ENCODE data around the gene ZNF491.
A peak's percentile ranks its signal among the peaks of the same experiment; 100 is the strongest.
"Not testable (repeated sequence)": the region's sequence is repeated elsewhere in the genome, so short reads cannot be mapped to it uniquely, and the experiment has no call there.

ZNF491 gene

GRCh38 chr19:11833541-11833940 is 35.2 kb downstream of the ZNF491 start:
- no peaks in the 10 kb centered on the region for H3K27me3 ChIP-seq (ENCODE audit: control insufficient read depth, insufficient read depth, low read length)

DNA sequence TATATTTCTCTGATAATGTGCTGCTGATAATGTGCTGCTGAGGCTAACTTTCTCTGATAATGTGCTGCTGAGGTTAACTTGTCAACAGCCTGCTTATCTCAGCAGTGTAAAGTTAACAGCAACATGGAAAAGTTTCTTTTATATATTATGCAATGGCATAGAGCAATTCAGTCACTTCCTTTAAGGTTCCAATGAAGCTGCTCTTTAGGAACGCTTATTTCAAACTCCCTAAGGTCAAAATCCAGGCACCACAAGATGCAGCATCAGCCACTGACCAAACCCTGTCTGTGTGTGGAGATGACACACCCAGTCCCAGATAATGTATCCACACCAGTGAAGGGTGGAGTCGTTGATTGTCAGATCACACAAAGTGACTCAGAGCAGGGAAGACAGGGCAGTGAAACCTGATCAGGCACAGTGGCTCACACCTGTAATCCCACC is 37.3 kb downstream of the ZNF491 start:
- H3K9me3 ChIP-seq (ENCODE audit: control insufficient read depth, insufficient read depth, low read length); H3K36me3 ChIP-seq (ENCODE audit: control insufficient read depth, insufficient read depth, low read length); H3K4me1 ChIP-seq (ENCODE audit: control insufficient read depth, insufficient read depth, low read length); H3K27me3 ChIP-seq (ENCODE audit: control insufficient read depth, insufficient read depth, low read length); H3K27ac ChIP-seq (ENCODE audit: low read length); H3K4me3 ChIP-seq (ENCODE audit: low read length); DNase-seq (ENCODE audit: low read depth, low spot score): not testable (repeated sequence)
- no CpG with 5 or more reads among the region's 2 CpGs for WGBS (ENCODE audit: insufficient coverage, insufficient read length)

More at GRCh38 chr19:11833541-11833940, 35.2 kb downstream of the ZNF491 start:
- Histone ChIP-seq H3K4me1 (ENCODE audit: control insufficient read depth, insufficient read depth, low read length) (no peaks in the 10 kb centered on the region), H3K27ac (ENCODE audit: low read length) (no peak overlapping the region), H3K36me3 (ENCODE audit: control insufficient read depth, insufficient read depth, low read length) (no peaks in the 10 kb centered on the region; the same call in 1 of the 2 replicates), H3K9me3 (ENCODE audit: control insufficient read depth, insufficient read depth, low read length) (peaks cover 2% of the 10 kb centered on the region), H3K4me3 (ENCODE audit: low read length) (no peak overlapping the region)
- no CpG with 5 or more reads among the region's 2 CpGs for WGBS (ENCODE audit: insufficient coverage, insufficient read length)
- no peak for DNase-seq (ENCODE audit: low read depth, low spot score)

GRCh38 chr19:11843722-11844121 is 45.4 kb downstream of the ZNF491 start:
- Histone ChIP-seq H3K27ac (ENCODE audit: low read length) (no peak overlapping the region), H3K4me1 (ENCODE audit: control insufficient read depth, insufficient read depth, low read length) (no peaks in the 10 kb centered on the region), H3K4me3 (ENCODE audit: low read length) (no peak overlapping the region), H3K9me3 (ENCODE audit: control insufficient read depth, insufficient read depth, low read length) (no peaks in the 10 kb centered on the region; the same call in 1 of the 2 replicates), H3K36me3 (ENCODE audit: control insufficient read depth, insufficient read depth, low read length) (no peaks in the 10 kb centered on the region), H3K27me3 (ENCODE audit: control insufficient read depth, insufficient read depth, low read length) (no peaks in the 10 kb centered on the region)
- no CpG with 5 or more reads among the region's 2 CpGs for WGBS (ENCODE audit: insufficient coverage, insufficient read length)
- no peak for DNase-seq (ENCODE audit: low read depth, low spot score)

DNA sequence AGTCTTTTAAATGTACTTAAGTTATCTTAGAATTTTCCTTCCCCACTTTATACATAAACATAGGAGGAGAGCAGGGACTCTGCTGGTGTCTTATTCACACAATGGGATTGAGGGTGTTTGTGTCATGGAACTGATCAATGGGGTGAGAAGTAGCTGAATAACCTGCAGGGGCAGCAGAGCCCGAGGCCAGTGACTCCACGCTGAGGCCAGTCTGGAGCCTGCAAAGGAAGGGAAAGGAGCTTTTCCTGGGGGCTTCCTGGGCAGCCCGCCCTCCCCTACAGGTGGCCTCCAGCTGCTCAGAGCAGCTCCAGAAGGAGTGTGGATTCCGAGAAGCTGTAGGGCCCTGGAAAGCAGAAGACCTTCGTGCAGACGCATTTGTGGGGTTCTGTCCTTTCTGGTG is 49.3 kb downstream of the ZNF491 start:
- not testable (repeated sequence) for DNase-seq (ENCODE audit: low read depth, low spot score); H3K27ac ChIP-seq (ENCODE audit: low read length); H3K36me3 ChIP-seq (ENCODE audit: control insufficient read depth, insufficient read depth, low read length); H3K9me3 ChIP-seq (ENCODE audit: control insufficient read depth, insufficient read depth, low read length); H3K4me1 ChIP-seq (ENCODE audit: control insufficient read depth, insufficient read depth, low read length); H3K4me3 ChIP-seq (ENCODE audit: low read length); H3K27me3 ChIP-seq (ENCODE audit: control insufficient read depth, insufficient read depth, low read length)
- no CpG with 5 or more reads among the region's 6 CpGs for WGBS (ENCODE audit: insufficient coverage, insufficient read length)

DNA sequence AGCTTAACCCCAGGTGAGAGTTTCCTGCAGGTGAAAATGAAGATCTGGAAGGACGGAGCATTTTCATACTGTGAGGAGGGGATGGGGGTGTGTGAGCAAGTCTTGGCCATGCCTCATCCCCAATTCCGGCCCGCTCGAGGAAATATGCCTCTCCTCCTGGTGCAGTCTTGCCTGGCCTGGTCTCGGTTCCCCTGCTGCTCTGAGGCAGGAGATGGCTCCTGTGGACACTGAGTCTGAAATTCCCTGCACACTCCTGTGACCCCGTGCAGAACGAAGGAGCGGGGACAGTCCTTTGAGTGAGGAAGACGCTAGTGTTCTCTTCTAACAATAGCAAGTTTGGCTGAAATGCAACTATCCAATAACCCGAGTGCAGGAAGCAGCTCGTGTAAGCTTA is 49.9 kb downstream of the ZNF491 start:
- H3K36me3 ChIP-seq (ENCODE audit: control insufficient read depth, insufficient read depth, low read length), result no peaks in the 10 kb centered on the region
- H3K4me3 ChIP-seq (ENCODE audit: low read length), result no peak overlapping the region
- H3K27me3 ChIP-seq (ENCODE audit: control insufficient read depth, insufficient read depth, low read length), result no peaks in the 10 kb centered on the region
- DNase-seq (ENCODE audit: low read depth, low spot score), result no peak
- H3K9me3 ChIP-seq (ENCODE audit: control insufficient read depth, insufficient read depth, low read length), result no peaks in the 10 kb centered on the region; the same call in 1 of the 2 replicates
- H3K4me1 ChIP-seq (ENCODE audit: control insufficient read depth, insufficient read depth, low read length), result no peaks in the 10 kb centered on the region
- no CpG with 5 or more reads among the region's 11 CpGs for WGBS (ENCODE audit: insufficient coverage, insufficient read length)
- no peak overlapping the region for H3K27ac ChIP-seq (ENCODE audit: low read length)

- no CpG with 5 or more reads among the region's 59 CpGs for WGBS (ENCODE audit: insufficient coverage, insufficient read length)
Measured at GRCh38 chr19:11848594-11849469, 50.5 kb downstream of the ZNF491 start, which contains the start of gene ZNF439. ZNF439 (plus strand) TSS chr19:11848726; CDS start chr19:11848868, 142 bp downstream.

GRCh38 chr19:11850289-11850688 is 52.0 kb downstream of the ZNF491 start:
- not testable (repeated sequence) for DNase-seq (ENCODE audit: low read depth, low spot score); H3K27ac ChIP-seq (ENCODE audit: low read length); H3K9me3 ChIP-seq (ENCODE audit: control insufficient read depth, insufficient read depth, low read length); H3K27me3 ChIP-seq (ENCODE audit: control insufficient read depth, insufficient read depth, low read length); H3K36me3 ChIP-seq (ENCODE audit: control insufficient read depth, insufficient read depth, low read length); H3K4me1 ChIP-seq (ENCODE audit: control insufficient read depth, insufficient read depth, low read length); H3K4me3 ChIP-seq (ENCODE audit: low read length)
- no CpG with 5 or more reads among the region's 4 CpGs for WGBS (ENCODE audit: insufficient coverage, insufficient read length)

More at GRCh38 chr19:11848594-11849469, 50.5 kb downstream of the ZNF491 start, which contains the start of gene ZNF439:
- H3K27me3 ChIP-seq (ENCODE audit: control insufficient read depth, insufficient read depth, low read length), result no peaks in the 10 kb centered on the region
- no peak within 1 kb of the TSS for H3K4me3 ChIP-seq (ENCODE audit: low read length)
- H3K27ac ChIP-seq (ENCODE audit: low read length), result no peak within 1 kb of the TSS
- H3K36me3 ChIP-seq (ENCODE audit: control insufficient read depth, insufficient read depth, low read length), result no peaks in the 10 kb centered on the region
- DNase-seq (ENCODE audit: low read depth, low spot score), result peak; percentile 11
- H3K4me1 ChIP-seq (ENCODE audit: control insufficient read depth, insufficient read depth, low read length), result no peaks in the 10 kb centered on the region
- no peaks in the 10 kb centered on the region; the same call in 1 of the 2 replicates for H3K9me3 ChIP-seq (ENCODE audit: control insufficient read depth, insufficient read depth, low read length)

DNA sequence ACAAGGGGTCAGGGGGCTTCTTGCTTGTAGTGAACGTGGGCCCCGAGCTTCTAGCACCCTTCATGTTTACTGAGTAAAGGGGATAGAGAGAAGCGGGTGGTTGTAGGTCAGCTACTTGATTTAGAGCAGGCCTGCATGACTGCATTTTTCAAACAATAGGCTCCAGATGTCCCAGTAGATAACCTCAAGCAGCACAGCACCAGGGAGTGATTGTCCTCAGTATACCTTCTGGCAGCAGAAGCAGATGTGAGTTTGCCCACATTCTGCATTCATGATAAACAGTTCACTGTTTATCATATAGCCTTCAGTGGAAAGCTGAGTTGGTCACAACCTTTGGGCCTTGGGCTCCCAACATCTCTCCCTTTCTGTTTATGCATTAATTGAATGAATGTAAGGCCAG is 55.0 kb downstream of the ZNF491 start:
- Histone ChIP-seq H3K9me3 (ENCODE audit: control insufficient read depth, insufficient read depth, low read length) (peaks cover 1% of the 10 kb centered on the region; the same call in 1 of the 2 replicates), H3K4me1 (ENCODE audit: control insufficient read depth, insufficient read depth, low read length) (no peaks in the 10 kb centered on the region), H3K27ac (ENCODE audit: low read length) (no peak overlapping the region), H3K36me3 (ENCODE audit: control insufficient read depth, insufficient read depth, low read length) (no peaks in the 10 kb centered on the region), H3K27me3 (ENCODE audit: control insufficient read depth, insufficient read depth, low read length) (no peaks in the 10 kb centered on the region), H3K4me3 (ENCODE audit: low read length) (no peak overlapping the region)
- DNase-seq (ENCODE audit: low read depth, low spot score), result no peak
- no CpG with 5 or more reads among the region's 3 CpGs for WGBS (ENCODE audit: insufficient coverage, insufficient read length)

GRCh38 chr19:11856596-11857250 is 58.4 kb downstream of the ZNF491 start:
- no peak overlapping the region for H3K27ac ChIP-seq (ENCODE audit: low read length)
- no peaks in the 10 kb centered on the region for H3K4me1 ChIP-seq (ENCODE audit: control insufficient read depth, insufficient read depth, low read length)
- DNase-seq (ENCODE audit: low read depth, low spot score), result no peak
- H3K27me3 ChIP-seq (ENCODE audit: control insufficient read depth, insufficient read depth, low read length), result no peaks in the 10 kb centered on the region
- no peaks in the 10 kb centered on the region for H3K36me3 ChIP-seq (ENCODE audit: control insufficient read depth, insufficient read depth, low read length)
- no peak overlapping the region for H3K4me3 ChIP-seq (ENCODE audit: low read length)
- no CpG with 5 or more reads among the region's 12 CpGs for WGBS (ENCODE audit: insufficient coverage, insufficient read length)
- peaks cover 1% of the 10 kb centered on the region; the same call in 1 of the 2 replicates for H3K9me3 ChIP-seq (ENCODE audit: control insufficient read depth, insufficient read depth, low read length)
